Small intestine (tissue), 16 donors: ENCODE results near the gene INHBA. TPM values are rescaled to one million over a fixed set of nuclear protein-coding genes. Genes with fewer than 3 reads are reported as not detected.

ENCODE experiments used
- DNase-seq, 2 donors: peaks; one replicate each; pipeline versions ENCODE4 v3.0.0 to v3.0.0-alpha.2; 2013
- FAIRE-seq: peaks from 2 replicates; lab custom pipeline; 2012; peaks lifted over from hg19 to GRCh38; lab: Jason Lieb, UNC
- H3K27ac ChIP-seq, 3 donors: one replicate each; pipeline ENCODE4 v1.5.1; 2013; ENCODE audit warnings: low read length in 2 of 3, mild to moderate bottlenecking in 2 of 3, control low read depth in 1 of 3, inconsistent platforms in 1 of 3, low read depth in 1 of 3, moderate library complexity in 1 of 3
- H3K27me3 ChIP-seq, 3 donors: one replicate each; pipeline ENCODE4 v1.6.1; 2013; ENCODE audit warnings: low read length in 3 of 3, inconsistent platforms in 1 of 3; ENCODE audit not compliant: control insufficient read depth in 3 of 3, insufficient read depth in 3 of 3
- H3K36me3 ChIP-seq, 3 donors: one replicate each; pipeline ENCODE4 v1.6.1; 2013; ENCODE audit warnings: low read length in 3 of 3, inconsistent platforms in 1 of 3, low read depth in 1 of 3, mild to moderate bottlenecking in 1 of 3, moderate library complexity in 1 of 3; ENCODE audit not compliant: control insufficient read depth in 3 of 3, insufficient read depth in 2 of 3
- H3K4me1 ChIP-seq, 3 donors: one replicate each; pipeline ENCODE4 v1.6.1; 2013; ENCODE audit warnings: low read length in 2 of 3, inconsistent platforms in 1 of 3, low read depth in 1 of 3, mild to moderate bottlenecking in 1 of 3, moderate library complexity in 1 of 3; ENCODE audit not compliant: control insufficient read depth in 3 of 3, insufficient read depth in 2 of 3
- H3K4me3 ChIP-seq, 3 donors: one replicate each; pipeline ENCODE4 v1.5.1; 2013; ENCODE audit warnings: low read length in 3 of 3, control low read depth in 1 of 3, inconsistent platforms in 1 of 3, low read depth in 1 of 3, mild to moderate bottlenecking in 1 of 3, moderate library complexity in 1 of 3
- H3K9me3 ChIP-seq, 2 donors: one replicate each; pipeline ENCODE4 v1.6.1; 2013; ENCODE audit warnings: low read depth in 1 of 2, low read length in 1 of 2; ENCODE audit not compliant: control insufficient read depth in 2 of 2, insufficient read depth in 1 of 2
- WGBS, 3 donors: extraction: QIAGEN DNeasy Blood & Tissue Kit; methylation state at CpG; one replicate each; pipeline ENCODE4 v1.1.7; 2013; 5-methylcytosine and 5-hydroxymethylcytosine counted together
- long read RNA-seq, 10 donors: transcript quantifications; one replicate each; lab custom pipeline, GENCODE V29; 2026
- polyA plus RNA-seq, 4 donors: library from polyadenylated mRNA; stranded (reverse) in 3 of 4; unstranded in 1 of 4; fragments of 200-250 nt in 3 of 4; fragments of 120-200 nt in 1 of 4; gene quantifications; one replicate each; pipeline versions ENCODE4 v1.2.1 to v1.2.3, GENCODE V29; 2013
- donor health status: healthy with polysubstance abuse.
- donor health status: control.
- donor health status: control.
- donor health status: Bipolar disorder and iron deficiency.
- donor health status: healthy.

Gene INHBA
- 1 to 10 TPM in 1 of 4 donors, under 1 TPM in 2, not detected in 1; 0.27 to 1.2 (median 0.63) TPM for polyA plus RNA-seq
- long read RNA-seq, donor 1: 0 reads
- long read RNA-seq, donor 2: 0 reads
- long read RNA-seq, donor 3, partial matches to known transcripts: 0 of 1 reads
- long read RNA-seq, donor 3, other reads (novel, unspliced or antisense): 0 of 1 reads
- long read RNA-seq, donor 4: 0 reads
- long read RNA-seq, donor 5: 0 reads
- long read RNA-seq, donor 6: 0 reads
- long read RNA-seq, donor 7, full-length matches to known transcripts: 6 of 6 reads
- long read RNA-seq, donor 7, partial matches to known transcripts: 0 of 6 reads
- long read RNA-seq, donor 7, other reads (novel, unspliced or antisense): 0 of 6 reads
- long read RNA-seq, donor 8: 0 reads
- long read RNA-seq, donor 9, partial matches to known transcripts: 0 of 1 reads
- long read RNA-seq, donor 9, other reads (novel, unspliced or antisense): 0 of 1 reads
- long read RNA-seq, donor 10, partial matches to known transcripts: 0 of 1 reads
- long read RNA-seq, donor 10, other reads (novel, unspliced or antisense): 0 of 1 reads

GRCh38 chr7:41702635-41703371, at the start of gene INHBA:
Gene INHBA (minus strand): TSS chr7:41703090. CDS start chr7:41700374, 2,716 bp downstream.
- FAIRE-seq (no peak), DNase-seq (no peak)
- WGBS, 3 donors: 74 to 86% (median 86%) methylated on average over 3 of the region's 3 CpGs
- Histone ChIP-seq H3K27ac (no peak within 1 kb of the TSS), H3K27me3 (peaks cover 0 to 39% (median 4%) of the 10 kb centered on the region in 3 donors), H3K4me3 (no peak within 1 kb of the TSS), H3K36me3 (no peaks in the 10 kb centered on the region), H3K9me3 (no peaks in the 10 kb centered on the region), H3K4me1 (peaks cover 0 to 13% (median 6%) of the 10 kb centered on the region in 3 donors)

DNA sequence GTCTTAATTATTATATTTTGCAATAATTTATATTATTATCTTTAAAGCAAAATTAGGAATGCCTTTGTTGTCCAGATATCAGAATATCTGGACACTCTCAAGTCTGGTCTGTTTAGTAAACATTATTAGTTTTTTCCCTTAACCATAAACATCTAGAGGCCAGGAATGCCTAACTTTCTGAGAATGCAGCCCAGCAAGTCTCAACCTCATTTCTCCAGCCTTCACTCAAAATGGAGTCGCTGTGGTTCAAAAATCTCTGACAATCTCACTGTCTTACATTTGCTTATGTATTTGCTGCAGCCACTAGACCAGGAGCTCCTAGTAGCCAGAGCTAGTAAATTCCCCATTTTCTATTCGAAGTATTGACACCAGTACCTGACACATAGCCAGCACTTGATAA, 49.7 kb upstream of the INHBA start:
- Histone ChIP-seq H3K27ac (no peak overlapping the region), H3K4me1 (no peaks in the 10 kb centered on the region), H3K36me3 (no peaks in the 10 kb centered on the region), H3K4me3 (no peak overlapping the region), H3K27me3 (no peaks in the 10 kb centered on the region), H3K9me3 (peaks cover 0 to 7% of the 10 kb centered on the region in 2 donors)
- DNase-seq: no peak
- FAIRE-seq: no peak
- 61 to 80% (median 69%) methylated on average over 2 of the region's 2 CpGs for whole genome bisulfite sequencing, 3 donors

DNA sequence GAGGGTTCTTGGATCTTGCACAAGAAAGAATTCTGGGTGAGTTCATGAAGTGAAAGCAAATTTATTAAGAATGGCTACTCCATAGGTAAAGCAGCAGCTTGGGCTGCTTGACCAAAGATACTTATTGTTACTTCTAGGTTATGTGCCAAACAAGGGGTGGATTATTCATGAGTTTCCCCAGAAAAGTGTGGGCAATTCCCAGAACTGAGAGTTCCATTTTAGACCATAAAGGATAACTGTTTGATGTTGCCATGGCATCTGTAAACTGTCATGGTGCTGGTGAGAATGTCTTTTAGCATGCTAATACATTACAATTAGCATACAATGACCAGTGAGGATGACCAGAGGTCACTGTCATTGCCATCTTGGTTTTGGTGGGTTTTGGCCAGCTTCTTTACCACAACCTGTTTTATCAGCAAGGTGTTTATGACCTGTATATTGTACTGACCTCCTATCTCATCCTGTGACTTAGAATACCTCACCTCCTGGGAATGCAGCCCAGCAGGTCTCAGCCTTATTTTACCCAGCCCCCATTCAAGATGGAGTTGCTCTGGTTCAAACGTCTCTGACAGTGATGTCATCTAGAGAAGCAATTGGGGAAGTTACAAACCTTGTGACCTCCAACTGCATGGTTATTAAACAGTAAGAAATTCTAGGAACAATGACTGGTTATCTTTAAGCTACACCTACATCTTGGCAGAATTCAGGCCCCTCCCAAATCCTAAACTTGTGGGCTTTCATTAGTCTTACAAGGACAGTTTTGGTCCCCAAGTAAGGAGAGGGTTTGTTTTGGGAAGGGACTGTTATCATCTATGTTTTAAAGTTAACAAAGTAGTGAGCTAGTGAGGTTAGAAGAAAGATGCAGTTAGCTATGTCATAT, 48.0 kb upstream of the INHBA start:
- no peak for DNase-seq
- no peak for FAIRE-seq
- H3K4me1 ChIP-seq: no peaks in the 10 kb centered on the region
- no peak overlapping the region for H3K4me3 ChIP-seq
- WGBS, 3 donors: 3 to 35% (median 14%) methylated on average over 1 of the region's 1 CpG
- H3K27ac ChIP-seq: no peak overlapping the region
- peaks cover 0 to 3% of the 10 kb centered on the region in 2 donors for H3K9me3 ChIP-seq
- no peaks in the 10 kb centered on the region for H3K27me3 ChIP-seq
- H3K36me3 ChIP-seq: no peaks in the 10 kb centered on the region

DNA sequence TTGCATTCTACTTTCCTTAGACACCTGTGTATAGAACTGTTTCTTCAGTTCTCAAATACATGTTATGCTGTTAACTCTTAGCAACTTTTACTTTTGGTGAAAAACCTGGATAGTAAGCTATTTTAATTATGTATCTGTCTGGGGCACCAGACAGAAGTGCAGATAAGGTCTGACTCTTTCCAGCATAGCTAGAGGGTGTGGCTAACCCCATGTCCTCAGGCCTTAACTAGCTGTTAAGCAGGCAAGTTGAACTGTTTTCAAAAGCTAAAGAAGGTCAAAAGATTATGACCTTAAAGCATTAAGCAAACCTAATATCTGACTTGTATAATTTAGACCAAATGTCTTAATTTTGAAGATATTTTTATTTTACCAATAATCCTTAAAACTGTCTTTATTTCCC, 45.1 kb upstream of the INHBA start:
- no peak for DNase-seq
- FAIRE-seq: no peak
- Histone ChIP-seq H3K27ac (no peak overlapping the region), H3K4me3 (no peak overlapping the region), H3K36me3 (no peaks in the 10 kb centered on the region), H3K9me3 (no peaks in the 10 kb centered on the region), H3K4me1 (no peaks in the 10 kb centered on the region), H3K27me3 (no peaks in the 10 kb centered on the region)

DNA sequence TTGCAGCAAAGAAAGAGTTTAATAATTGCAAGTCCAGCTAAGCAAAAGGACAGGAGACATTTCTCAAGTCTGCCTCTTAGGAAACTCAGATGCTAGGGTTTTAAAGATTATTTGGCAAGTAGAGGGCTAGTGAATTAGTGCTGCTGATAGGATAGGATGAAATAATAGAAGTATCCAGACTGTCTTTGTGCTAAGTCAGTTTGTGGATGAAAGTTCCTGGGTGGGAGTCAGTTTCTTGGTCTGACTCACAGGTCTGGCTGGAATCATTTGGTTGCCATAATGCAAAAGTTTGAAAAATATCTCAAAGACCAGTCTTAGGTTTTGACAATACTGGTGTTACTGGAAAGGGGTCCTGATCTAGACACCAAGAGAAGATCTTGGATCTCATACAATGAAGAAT, 42.6 kb upstream of the INHBA start:
- Histone ChIP-seq H3K9me3 (peaks cover 0 to 13% of the 10 kb centered on the region in 2 donors), H3K27me3 (no peaks in the 10 kb centered on the region), H3K27ac (no peak overlapping the region), H3K4me1 (no peaks in the 10 kb centered on the region), H3K4me3 (no peak overlapping the region), H3K36me3 (no peaks in the 10 kb centered on the region)
- FAIRE-seq (no peak), DNase-seq (no peak)

GRCh38 chr7:41744161-41744560, 41.3 kb upstream of the INHBA start:
- DNase-seq: no peak
- FAIRE-seq: no peak
- Histone ChIP-seq H3K9me3 (peaks cover 0 to 13% of the 10 kb centered on the region in 2 donors), H3K4me1 (no peaks in the 10 kb centered on the region), H3K27me3 (no peaks in the 10 kb centered on the region), H3K27ac (no peak overlapping the region), H3K36me3 (no peaks in the 10 kb centered on the region), H3K4me3 (no peak overlapping the region)
- 69 to 77% (median 76%) methylated on average over 4 of the region's 4 CpGs for WGBS, 3 donors

DNA sequence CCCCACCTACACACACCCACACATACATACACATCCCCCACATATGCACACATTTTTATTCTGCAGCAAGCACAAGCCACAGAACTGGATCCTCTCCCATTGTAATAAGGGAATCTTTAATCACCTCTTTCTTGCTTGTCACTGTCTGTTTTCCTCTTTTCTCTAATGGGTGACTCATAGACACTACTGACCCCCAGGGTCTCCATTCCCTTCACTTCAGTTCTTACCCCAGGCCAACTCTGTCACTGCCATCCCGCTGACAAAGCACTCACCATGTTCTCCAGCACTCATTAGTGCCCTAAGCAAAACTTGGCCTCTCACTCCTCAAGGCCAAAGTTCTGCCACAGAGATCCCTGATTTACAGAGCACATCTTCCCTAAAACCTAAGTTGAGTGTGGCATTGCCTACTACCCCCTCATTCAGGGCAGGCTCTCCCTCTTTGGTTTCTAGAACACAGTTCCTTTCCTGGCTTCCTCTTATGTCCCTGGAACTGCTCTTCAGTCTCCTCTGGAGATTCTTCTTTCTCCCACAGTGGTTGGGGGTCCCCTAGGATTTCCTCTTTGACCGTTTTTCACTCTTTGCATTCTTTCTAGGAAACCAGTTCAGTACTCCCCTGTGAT, 39.6 kb upstream of the INHBA start:
- Histone ChIP-seq H3K4me3 (no peak overlapping the region), H3K9me3 (peaks cover 0 to 13% of the 10 kb centered on the region in 2 donors), H3K4me1 (no peaks in the 10 kb centered on the region), H3K36me3 (no peaks in the 10 kb centered on the region), H3K27me3 (no peaks in the 10 kb centered on the region), H3K27ac (no peak overlapping the region)
- DNase-seq: no peak
- 58 to 69% (median 62%) methylated on average over 2 of the region's 2 CpGs for WGBS, 3 donors
- FAIRE-seq: no peak
